WTC11 (cell line): ENCODE results near the gene HDAC9. TPM values are rescaled to one million over a fixed set of nuclear protein-coding genes. Genes with fewer than 3 reads are reported as not detected.

Experiments used
- ATAC-seq: fragments of 200-7000 bp; cut with Tn5 transposase; 2 replicates; pipeline ENCODE4 v1.10.0; 2021; ENCODE audit warnings: mild to moderate bottlenecking, moderate library complexity
- CTCF ChIA-PET: fragments of 300-600 bp; sonication (Branson Sonifier 250); formaldehyde crosslinking; loops from one replicate; lab custom pipeline; 2021; ENCODE audit warnings: antibody characterized with exemption; lab: Charles Lee
- POLR2A ChIA-PET: fragments of 350-600 bp; sonication (Branson Sonifier 250); formaldehyde crosslinking; loops from one replicate; lab custom pipeline; 2021; ENCODE audit warnings: antibody characterized with exemption; lab: Charles Lee
- DNase-seq: peaks from one replicate; pipeline ENCODE4 v3.0.0; 2021; ENCODE audit warnings: low spot score
- H3K27ac Mint-ChIP-seq: 2 replicates; pipeline ENCODE4 v1.8.0; 2021; ENCODE audit warnings: mixed read lengths
- H3K27me3 Mint-ChIP-seq: 2 replicates; pipeline ENCODE4 v1.8.0; 2021; ENCODE audit warnings: low read depth, mild to moderate bottlenecking, moderate library complexity, mixed read lengths
- H3K36me3 Mint-ChIP-seq: 2 replicates; pipeline ENCODE4 v1.8.0; 2021; ENCODE audit warnings: mixed read lengths
- H3K4me1 Mint-ChIP-seq: 2 replicates; pipeline ENCODE4 v1.8.0; 2022; ENCODE audit warnings: mixed read lengths
- H3K4me3 Mint-ChIP-seq: 2 replicates; pipeline ENCODE4 v1.8.0; 2021; ENCODE audit warnings: mild to moderate bottlenecking, moderate library complexity, mixed read lengths
- H3K9me3 Mint-ChIP-seq: 2 replicates; pipeline ENCODE4 v1.8.0; 2021; ENCODE audit warnings: mixed read lengths
- ARID4B ChIP-seq: sonication (generic); formaldehyde crosslinking; IDR thresholded peaks from 2 replicates; pipeline ENCODE4 v1.8.0; 2023; ENCODE audit warnings: missing genetic modification reagents, mild to moderate bottlenecking, borderline replicate concordance
- ATF2 ChIP-seq: sonication (generic); formaldehyde crosslinking; IDR thresholded peaks from 2 replicates; pipeline ENCODE4 v1.8.1; 2022; ENCODE audit warnings: low read depth, missing genetic modification reagents, borderline replicate concordance
- CBFB ChIP-seq: sonication (generic); formaldehyde crosslinking; IDR thresholded peaks from 2 replicates; pipeline ENCODE4 v1.8.1; 2022; ENCODE audit warnings: mild to moderate bottlenecking, low read depth, missing genetic modification reagents
- E2F4 ChIP-seq: sonication (generic); formaldehyde crosslinking; IDR thresholded peaks from 2 replicates; pipeline ENCODE4 v1.8.1; 2022; ENCODE audit warnings: low read depth, mild to moderate bottlenecking, moderate library complexity, missing genetic modification reagents, borderline replicate concordance
- FOXJ3 ChIP-seq: sonication (generic); formaldehyde crosslinking; IDR thresholded peaks from 2 replicates; pipeline ENCODE4 v1.9.0; 2021; ENCODE audit warnings: missing genetic modification reagents, mild to moderate bottlenecking, borderline replicate concordance
- GABPB1 ChIP-seq: sonication (generic); formaldehyde crosslinking; IDR thresholded peaks from 2 replicates; pipeline ENCODE4 v1.8.1; 2023; ENCODE audit warnings: mild to moderate bottlenecking, missing genetic modification reagents
- MAX ChIP-seq: sonication (generic); formaldehyde crosslinking; IDR thresholded peaks from 2 replicates; pipeline ENCODE4 v1.8.0; 2022; ENCODE audit warnings: mild to moderate bottlenecking, missing genetic modification reagents
- MLX ChIP-seq: sonication (generic); formaldehyde crosslinking; IDR thresholded peaks from 2 replicates; pipeline ENCODE4 v1.8.1; 2023; ENCODE audit warnings: mild to moderate bottlenecking, missing genetic modification reagents, moderate library complexity
- NFE2L1 ChIP-seq: sonication (generic); formaldehyde crosslinking; IDR thresholded peaks from 2 replicates; pipeline ENCODE4 v1.8.1; 2023; ENCODE audit warnings: missing genetic modification reagents
- TEAD1 ChIP-seq: sonication (generic); formaldehyde crosslinking; IDR thresholded peaks from 2 replicates; pipeline ENCODE4 v1.8.0; 2022; ENCODE audit warnings: mild to moderate bottlenecking, missing genetic modification reagents
- ZNF219 ChIP-seq: sonication (generic); formaldehyde crosslinking; IDR thresholded peaks from 2 replicates; pipeline ENCODE4 v1.8.0; 2023; ENCODE audit warnings: missing genetic modification reagents, mild to moderate bottlenecking, borderline replicate concordance
- ZSCAN18 ChIP-seq: fragments of 250-450 bp; sonication (Bioruptor Pico); IDR thresholded peaks from 2 replicates; pipeline ENCODE4 v2.1.2; 2022; ENCODE audit warnings: mild to moderate bottlenecking, moderate library complexity
- total RNA-seq: library from RNA; stranded (reverse); gene quantifications from 3 replicates; pipeline ENCODE4 v1.2.3, GENCODE V29; 2021

HDAC9 gene
- total RNA-seq, 1 experiment from 2014 or later: 18.8 TPM

GRCh38 chr7:18820981-18821380 lies 325.4 kb downstream of the HDAC9 start:
- H3K4me3 Mint-ChIP-seq: no peak overlapping the region
- ChIA-PET POLR2A (no interaction called here), CTCF (no interaction called here)
- no peak overlapping the region for H3K27ac Mint-ChIP-seq
- H3K36me3 Mint-ChIP-seq: no peaks in the 10 kb centered on the region
- TF ChIP-seq MLX (CRISPR knock-in tag) (no peak), NFE2L1 (no peak), E2F4 (CRISPR knock-in tag) (no peak), CBFB (no peak), ZNF219 (no peak), ATF2 (no peak), ARID4B (CRISPR knock-in tag) (no peak)
- H3K9me3 Mint-ChIP-seq: peaks cover 7% of the 10 kb centered on the region; the same call in 1 of the 2 replicates
- no peak for ATAC-seq
- DNase-seq: no peak
- no peaks in the 10 kb centered on the region for H3K27me3 Mint-ChIP-seq
- no peaks in the 10 kb centered on the region; the same call in 1 of the 2 replicates for H3K4me1 Mint-ChIP-seq

- H3K9me3 Mint-ChIP-seq: peaks cover 2% of the 10 kb centered on the region; the same call in 1 of the 2 replicates
- DNase-seq (no peak), ATAC-seq (no peak)
- ChIA-PET POLR2A (no interaction called here), CTCF (no interaction called here)
- TF ChIP-seq FOXJ3: no peak
- no peak for TF ChIP-seq ZSCAN18 (CRISPR knock-in tag)
- TF ChIP-seq MAX (CRISPR knock-in tag): no peak
- no peak for TF ChIP-seq TEAD1 (CRISPR knock-in tag)
- no peak for TF ChIP-seq GABPB1 (CRISPR knock-in tag)
- TF ChIP-seq ARID4B (CRISPR knock-in tag): no peak
- H3K27me3 Mint-ChIP-seq: no peaks in the 10 kb centered on the region
- no peak overlapping the region for H3K27ac Mint-ChIP-seq
- no peaks in the 10 kb centered on the region for H3K36me3 Mint-ChIP-seq
- no peaks in the 10 kb centered on the region for H3K4me1 Mint-ChIP-seq
- no peak overlapping the region for H3K4me3 Mint-ChIP-seq
These were observed 326.0 kb downstream of the HDAC9 start for GRCh38 chr7:18821554-18821953.
